CD4-positive, alpha-beta T cell (primary cell): ENCODE data around the gene TBC1D19. TPM values are rescaled to one million over a fixed set of nuclear protein-coding genes. Genes with fewer than 3 reads are reported as not detected.

Experiments used
- ATAC-seq: fragments of 200-7000 bp; cut with Tn5 transposase; one replicate; pipeline ENCODE4 v1.10.0; 2022; ENCODE audit warnings: mild to moderate bottlenecking; ENCODE audit not compliant: poor library complexity
- CTCF ChIA-PET: fragments of 350-600 bp; sonication (Branson Sonifier 250); formaldehyde crosslinking; loops from one replicate; lab custom pipeline; 2021; ENCODE audit warnings: antibody characterized with exemption, inconsistent platforms; lab: Charles Lee
- POLR2A ChIA-PET: fragments of 350-600 bp; sonication (Branson Sonifier 250); formaldehyde crosslinking; loops from one replicate; lab custom pipeline; 2021; ENCODE audit warnings: antibody characterized with exemption, inconsistent platforms; lab: Charles Lee
- DNase-seq, 14 experiments: peaks; one replicate each; pipeline ENCODE4 v3.0.0-alpha.2; 2013 to 2020; ENCODE audit warnings: mixed read lengths in 2 of 14
- H3K27ac ChIP-seq, 2 donors: one replicate each; pipeline versions ENCODE4 v1.5.1 to v1.7.0; 2013; ENCODE audit warnings: low read length in 2 of 2, low read depth in 1 of 2, mild to moderate bottlenecking in 1 of 2
- H3K27me3 ChIP-seq, 2 experiments: 1 replicate in 1 of 2; 2 replicates in 1 of 2; pipeline versions ENCODE4 v1.6.1 to v1.7.0; 2013; ENCODE audit warnings: low read length in 2 of 2, control low read depth in 1 of 2, mild to moderate bottlenecking in 1 of 2, moderate library complexity in 1 of 2; ENCODE audit not compliant: insufficient read depth in 2 of 2, control insufficient read depth in 1 of 2
- H3K36me3 ChIP-seq: one replicate; pipeline ENCODE4 v1.6.1; 2013; ENCODE audit warnings: low read length, control low read depth; ENCODE audit not compliant: insufficient read depth
- H3K4me1 ChIP-seq: one replicate; pipeline ENCODE4 v1.6.1; 2013; ENCODE audit warnings: low read length, control low read depth; ENCODE audit not compliant: insufficient read depth
- H3K4me3 ChIP-seq: one replicate; pipeline ENCODE4 v1.5.1; 2013; ENCODE audit warnings: mild to moderate bottlenecking, low read length, moderate library complexity
- H3K9me3 ChIP-seq, 2 experiments: 1 replicate in 1 of 2; 2 replicates in 1 of 2; pipeline versions ENCODE4 v1.6.1 to v1.7.0; 2013; ENCODE audit warnings: low read length in 2 of 2, mild to moderate bottlenecking in 2 of 2, control low read depth in 1 of 2, moderate library complexity in 1 of 2; ENCODE audit not compliant: control insufficient read depth in 1 of 2, insufficient read depth in 1 of 2
- H3K27ac Mint-ChIP-seq: one replicate; pipeline ENCODE4 v1.8.0; 2020; ENCODE audit warnings: mixed read lengths
- H3K27me3 Mint-ChIP-seq: one replicate; pipeline ENCODE4 v1.8.0; 2021; ENCODE audit warnings: mixed read lengths
- H3K36me3 Mint-ChIP-seq: one replicate; pipeline ENCODE4 v1.8.0; 2021; ENCODE audit warnings: low read depth, mixed read lengths
- H3K4me1 Mint-ChIP-seq: one replicate; pipeline ENCODE4 v1.8.0; 2021; ENCODE audit warnings: low read depth, mixed read lengths
- H3K4me3 Mint-ChIP-seq: one replicate; pipeline ENCODE4 v1.8.0; 2020; ENCODE audit warnings: mild to moderate bottlenecking, mixed read lengths
- H3K9me3 Mint-ChIP-seq: one replicate; pipeline ENCODE4 v1.8.0; 2020; ENCODE audit warnings: mixed read lengths
- CTCF ChIP-seq: fragments of 200-600 bp; IDR thresholded peaks from one replicate; pipeline ENCODE4 v1.8.0; 2022; ENCODE audit warnings: antibody characterized with exemption, mild to moderate bottlenecking
- intact Hi-C, 2 experiments: fragments of 100-400 bp; cut with DNase I in 1 of 2; cut with micrococcal nuclease in 1 of 2; formaldehyde crosslinking; loops; one replicate each; pipeline versions ENCODE4 v1.15.1 to v1.9.0; 2023 to 2025; cut with DNase I, micrococcal nuclease
- total RNA-seq, 174 experiments: library from RNA in 2 of 174; stranded (reverse) in 2 of 174; gene quantifications; one replicate each; pipeline ENCODE4 v1.2.3 and lab custom pipeline; 2021 to 2026

Gene TBC1D19
- total RNA-seq, 2 experiments from 2014 or later: 4.0 to 4.8 TPM

- Mint-ChIP-seq H3K36me3 (peaks cover 49% of the 10 kb centered on the region), H3K27me3 (no peaks in the 10 kb centered on the region), H3K4me1 (no peaks in the 10 kb centered on the region), H3K4me3 (no peak overlapping the region), H3K9me3 (peaks cover under 1% of the 10 kb centered on the region), H3K27ac (no peak overlapping the region)
- intact Hi-C loops: no loop called here
- H3K27ac ChIP-seq: no peak overlapping the region
- no peaks in the 10 kb centered on the region for H3K4me1 ChIP-seq
- no peak overlapping the region for H3K4me3 ChIP-seq
- H3K27me3 ChIP-seq: no peaks in the 10 kb centered on the region
- peaks cover 2% of the 10 kb centered on the region for H3K36me3 ChIP-seq
- no peak for ATAC-seq
- ChIA-PET POLR2A (no interaction called here), CTCF (no interaction called here)
- no peaks in the 10 kb centered on the region for H3K9me3 ChIP-seq
- DNase-seq: no peak
- TF ChIP-seq CTCF: no peak
Observed at GRCh38 chr4:26685250-26685649, 101.4 kb downstream of the TBC1D19 start.

GRCh38 chr4:26687728-26688127, 103.8 kb downstream of the TBC1D19 start:
- H3K27me3 ChIP-seq: no peaks in the 10 kb centered on the region
- intact Hi-C loops: no loop called here
- Mint-ChIP-seq H3K4me1 (no peaks in the 10 kb centered on the region), H3K9me3 (no peaks in the 10 kb centered on the region), H3K4me3 (no peak overlapping the region), H3K36me3 (peaks cover 57% of the 10 kb centered on the region), H3K27ac (no peak overlapping the region), H3K27me3 (no peaks in the 10 kb centered on the region)
- H3K9me3 ChIP-seq: no peaks in the 10 kb centered on the region
- DNase-seq (no peak), ATAC-seq (no peak)
- ChIA-PET CTCF (no interaction called here), POLR2A (no interaction called here)
- no peak for TF ChIP-seq CTCF
- H3K36me3 ChIP-seq: peaks cover 2% of the 10 kb centered on the region
- H3K4me1 ChIP-seq: no peaks in the 10 kb centered on the region
- no peak overlapping the region for H3K27ac ChIP-seq
- no peak overlapping the region for H3K4me3 ChIP-seq

- Histone ChIP-seq H3K9me3 (no peaks in the 10 kb centered on the region), H3K36me3 (peaks cover 2% of the 10 kb centered on the region), H3K4me1 (no peaks in the 10 kb centered on the region), H3K27ac (no peak overlapping the region), H3K27me3 (no peaks in the 10 kb centered on the region), H3K4me3 (no peak overlapping the region)
- CTCF ChIA-PET: no interaction called here
- no peak for TF ChIP-seq CTCF
- Mint-ChIP-seq H3K9me3 (no peaks in the 10 kb centered on the region), H3K4me1 (no peaks in the 10 kb centered on the region), H3K27ac (no peak overlapping the region), H3K27me3 (no peaks in the 10 kb centered on the region), H3K4me3 (no peak overlapping the region), H3K36me3 (peaks cover 47% of the 10 kb centered on the region)
- intact Hi-C loops: no loop called here
- ATAC-seq (no peak), DNase-seq (no peak)
- POLR2A ChIA-PET: no interaction called here
Observed at GRCh38 chr4:26690506-26690905, 106.6 kb downstream of the TBC1D19 start.
